Effector memory CD4-positive, alpha-beta T cell (primary cell): Measurements from ENCODE around the gene MYOZ3.

Experiments used
- DNase-seq, 3 donors: peaks; one replicate each; pipeline ENCODE4 v3.0.0-alpha.2; 2020
- H3K27ac ChIP-seq: 2 replicates; pipeline ENCODE4 v1.7.0; 2013; ENCODE audit warnings: mild to moderate bottlenecking, low read length, moderate library complexity; ENCODE audit not compliant: insufficient read depth, poor library complexity, severe bottlenecking
- H3K27me3 ChIP-seq: replicated peaks from 2 replicates; pipeline ENCODE4 v1.7.0; 2013; ENCODE audit warnings: mild to moderate bottlenecking, low read length; ENCODE audit not compliant: insufficient read depth, control insufficient read depth, poor library complexity, severe bottlenecking
- H3K36me3 ChIP-seq: 2 replicates; pipeline ENCODE4 v1.7.0; 2013; ENCODE audit warnings: mild to moderate bottlenecking, low read length, moderate library complexity; ENCODE audit not compliant: control insufficient read depth, insufficient read depth
- H3K4me1 ChIP-seq: 2 replicates; pipeline ENCODE4 v1.7.0; 2013; ENCODE audit warnings: low read length, mild to moderate bottlenecking; ENCODE audit not compliant: control insufficient read depth, insufficient read depth, poor library complexity, severe bottlenecking
- H3K4me3 ChIP-seq: 2 replicates; pipeline ENCODE4 v1.7.0; 2013; ENCODE audit warnings: low read length, low read depth, mild to moderate bottlenecking; ENCODE audit not compliant: insufficient read depth, poor library complexity, severe bottlenecking
- H3K9me3 ChIP-seq: 2 replicates; pipeline ENCODE4 v1.7.0; 2013; ENCODE audit warnings: mild to moderate bottlenecking, low read length, moderate library complexity; ENCODE audit not compliant: control insufficient read depth

Gene MYOZ3

GRCh38 chr5:150626853-150627276, 34.2 kb upstream of the MYOZ3 start:
- H3K36me3 ChIP-seq, result no peaks in the 10 kb centered on the region
- H3K9me3 ChIP-seq, result no peaks in the 10 kb centered on the region
- H3K27ac ChIP-seq, result no peak overlapping the region
- DNase-seq, result no peak
- peaks cover 14% of the 10 kb centered on the region for H3K4me1 ChIP-seq
- no peaks in the 10 kb centered on the region for H3K27me3 ChIP-seq
- H3K4me3 ChIP-seq, result no peak overlapping the region

- Histone ChIP-seq H3K27me3 (no peaks in the 10 kb centered on the region), H3K9me3 (no peaks in the 10 kb centered on the region), H3K36me3 (no peaks in the 10 kb centered on the region), H3K27ac (no peak overlapping the region), H3K4me3 (no peak overlapping the region), H3K4me1 (peaks cover 14% of the 10 kb centered on the region)
- DNase-seq, result no peak
These were observed 33.1 kb upstream of the MYOZ3 start for GRCh38 chr5:150627731-150628545.

GRCh38 chr5:150628936-150629485, 32.0 kb upstream of the MYOZ3 start:
- H3K27me3 ChIP-seq, result no peaks in the 10 kb centered on the region
- no peaks in the 10 kb centered on the region for H3K9me3 ChIP-seq
- no peak for DNase-seq
- peaks cover 9% of the 10 kb centered on the region for H3K4me1 ChIP-seq
- H3K36me3 ChIP-seq, result no peaks in the 10 kb centered on the region
- no peak overlapping the region for H3K4me3 ChIP-seq
- no peak overlapping the region for H3K27ac ChIP-seq

GRCh38 chr5:150630016-150630415, 31.0 kb upstream of the MYOZ3 start:
- no peaks in the 10 kb centered on the region for H3K27me3 ChIP-seq
- DNase-seq, result no peak
- no peaks in the 10 kb centered on the region for H3K9me3 ChIP-seq
- H3K4me3 ChIP-seq, result no peak overlapping the region
- no peaks in the 10 kb centered on the region for H3K36me3 ChIP-seq
- H3K4me1 ChIP-seq, result peaks cover 4% of the 10 kb centered on the region
- no peak overlapping the region for H3K27ac ChIP-seq

GRCh38 chr5:150630461-150631325, 30.4 kb upstream of the MYOZ3 start:
- no peak for DNase-seq

GRCh38 chr5:150631326-150631701, 29.7 kb upstream of the MYOZ3 start:
- Histone ChIP-seq H3K27ac (no peak overlapping the region), H3K36me3 (no peaks in the 10 kb centered on the region), H3K4me1 (no peaks in the 10 kb centered on the region), H3K27me3 (no peaks in the 10 kb centered on the region), H3K4me3 (no peak overlapping the region), H3K9me3 (no peaks in the 10 kb centered on the region)
- DNase-seq, result no peak

More at GRCh38 chr5:150630461-150631325, 30.4 kb upstream of the MYOZ3 start:
- Histone ChIP-seq H3K27ac (no peak overlapping the region), H3K4me3 (no peak overlapping the region), H3K27me3 (no peaks in the 10 kb centered on the region), H3K4me1 (no peaks in the 10 kb centered on the region), H3K36me3 (no peaks in the 10 kb centered on the region), H3K9me3 (no peaks in the 10 kb centered on the region)

GRCh38 chr5:150632305-150633160, 28.5 kb upstream of the MYOZ3 start:
- Histone ChIP-seq H3K27ac (no peak overlapping the region), H3K4me3 (no peak overlapping the region), H3K9me3 (no peaks in the 10 kb centered on the region), H3K4me1 (no peaks in the 10 kb centered on the region), H3K36me3 (no peaks in the 10 kb centered on the region), H3K27me3 (no peaks in the 10 kb centered on the region)
- DNase-seq, result no peak

GRCh38 chr5:150633429-150633828, 27.6 kb upstream of the MYOZ3 start:
- no peaks in the 10 kb centered on the region for H3K4me1 ChIP-seq
- H3K36me3 ChIP-seq, result no peaks in the 10 kb centered on the region
- H3K4me3 ChIP-seq, result no peak overlapping the region
- H3K27me3 ChIP-seq, result no peaks in the 10 kb centered on the region
- no peak for DNase-seq
- no peak overlapping the region for H3K27ac ChIP-seq
- H3K9me3 ChIP-seq, result no peaks in the 10 kb centered on the region

- DNase-seq, result no peak
- Histone ChIP-seq H3K4me1 (no peaks in the 10 kb centered on the region), H3K27ac (no peak overlapping the region), H3K4me3 (no peak overlapping the region), H3K9me3 (no peaks in the 10 kb centered on the region), H3K36me3 (no peaks in the 10 kb centered on the region), H3K27me3 (no peaks in the 10 kb centered on the region)
These were observed 24.4 kb upstream of the MYOZ3 start for GRCh38 chr5:150636391-150637244.
